K562 (cell line): Measurements from ENCODE around the gene EZH1. TPM values are rescaled to one million over a fixed set of nuclear protein-coding genes. Genes with fewer than 3 reads are reported as not detected.
A peak's percentile ranks its signal among the peaks of the same experiment; 100 is the strongest.

Source experiments
- BCOR ChIP-seq: fragments of 450-650 bp; IDR thresholded peaks from 2 replicates; pipeline ENCODE4 v1.6.1; 2016
- ELF2 ChIP-seq: fragments of 250-450 bp; sonication (Bioruptor Pico); IDR thresholded peaks from 2 replicates; pipeline ENCODE4 v1.5.0; 2021; ENCODE audit warnings: mild to moderate bottlenecking
- FOXP4 ChIP-seq: sonication (generic); formaldehyde crosslinking; IDR thresholded peaks from 2 replicates; pipeline ENCODE4 v1.8.0; 2022; ENCODE audit warnings: mild to moderate bottlenecking, missing genetic modification reagents, borderline replicate concordance
- HDAC2 ChIP-seq: fragments of 450-650 bp; IDR thresholded peaks from 2 replicates; pipeline ENCODE4 v1.6.1; 2016; ENCODE audit warnings: mild to moderate bottlenecking
- HMBOX1 ChIP-seq: sonication (generic); IDR thresholded peaks from 2 replicates; pipeline ENCODE4 v1.6.1; 2016
- IRF1 ChIP-seq: sonication (generic); formaldehyde crosslinking; IDR thresholded peaks from 2 replicates; pipeline ENCODE4 v1.8.0; 2022; ENCODE audit warnings: missing genetic modification reagents, mild to moderate bottlenecking, borderline replicate concordance
- POLR2AphosphoS5 ChIP-seq: IDR thresholded peaks from 2 replicates; pipeline ENCODE4 v1.6.1; 2011; ENCODE audit warnings: mild to moderate bottlenecking, low read depth, low read length, moderate library complexity; ENCODE audit not compliant: control insufficient read depth, insufficient read depth
- RBM17 ChIP-seq: fragments of 200-400 bp; formaldehyde crosslinking; IDR thresholded peaks from 2 replicates; pipeline ENCODE4 v1.6.1; 2017; ENCODE audit warnings: low read depth, mild to moderate bottlenecking, low read length, borderline replicate concordance
- THRAP3 ChIP-seq: fragments of 450-650 bp; IDR thresholded peaks from 2 replicates; pipeline ENCODE4 v1.6.1; 2016; ENCODE audit warnings: mild to moderate bottlenecking, inconsistent platforms, borderline replicate concordance
- TSC22D4 ChIP-seq: fragments of 450-650 bp; IDR thresholded peaks from 2 replicates; pipeline ENCODE4 v1.6.1; 2016; ENCODE audit warnings: missing genetic modification characterization, missing biosample characterization, control low read depth
- U2AF2 ChIP-seq: fragments of 200-400 bp; formaldehyde crosslinking; optimal IDR thresholded peaks from 2 replicates; pipeline ENCODE3; 2017; ENCODE audit warnings: low read depth, mild to moderate bottlenecking, low read length
- ZNF12 ChIP-seq: sonication (generic); formaldehyde crosslinking; IDR thresholded peaks from 2 replicates; pipeline ENCODE4 v1.4.0; 2020; ENCODE audit warnings: mild to moderate bottlenecking, missing genetic modification reagents
- ZNF436 ChIP-seq: fragments of 250-450, 450-650 bp; sonication (Bioruptor Pico); formaldehyde crosslinking; IDR thresholded peaks from 2 replicates; pipeline ENCODE4 v1.7.0; 2020; ENCODE audit warnings: mild to moderate bottlenecking
- ZNF57 ChIP-seq: fragments of 450-650 bp; formaldehyde crosslinking; IDR thresholded peaks from 2 replicates; pipeline ENCODE4 v1.4.0; 2020; ENCODE audit warnings: mild to moderate bottlenecking, moderate library complexity
- ZNF644 ChIP-seq: fragments of 200-800 bp; sonication (Bioruptor generic); IDR thresholded peaks from 2 replicates; pipeline ENCODE4 v1.6.1; 2016; ENCODE audit warnings: low read depth, missing genetic modification characterization, missing compliant biosample characterization
- ZNF668 ChIP-seq: fragments of 250-450 bp; sonication (Bioruptor Pico); IDR thresholded peaks from 2 replicates; pipeline ENCODE4 v1.8.0; 2022; ENCODE audit warnings: mild to moderate bottlenecking, inconsistent platforms
- ZNF76 ChIP-seq: fragments of 250-450 bp; sonication (Bioruptor Pico); IDR thresholded peaks from 2 replicates; pipeline ENCODE4 v1.4.0; 2020; ENCODE audit warnings: mild to moderate bottlenecking, moderate library complexity, borderline replicate concordance
- ZNF780A ChIP-seq: fragments of 250-450 bp; sonication (Bioruptor Pico); IDR thresholded peaks from 2 replicates; pipeline ENCODE4 v1.5.0; 2021; ENCODE audit warnings: mild to moderate bottlenecking
- polyA plus RNA-seq, 8 experiments: library from polyadenylated mRNA; depleted of rRNA in 4 of 8; stranded (reverse) in 5 of 8; unstranded in 3 of 8; fragments of >200 nt; fragmentation: Nextera tagmentation in 2 of 8; fragmentation: Illumina TruSeq in 1 of 8; extraction: Ambion mirVana in 2 of 8; extraction: Trizol in 1 of 8; gene quantifications; 2 replicates each; pipeline versions ENCODE4 v1.2.1 to v1.2.3, GENCODE V29; 2011 to 2014; ENCODE audit warnings: inconsistent platforms in 1 of 8, missing spikeins in 1 of 8
- total RNA-seq, 7 experiments: library from RNA; depleted of rRNA in 6 of 7; stranded (reverse); fragments of >200 nt in 6 of 7; fragmentation: Illumina TruSeq in 2 of 7; extraction: Trizol in 2 of 7; gene quantifications; 2 replicates each; pipeline versions ENCODE4 v1.2.1 to v1.2.3, GENCODE V29; 2011 to 2021; ENCODE audit warnings: low replicate concordance in 1 of 7
- TF ChIP-seq, protein P1 (sequence below): fragments of 250-450 bp; sonication (Bioruptor Pico); IDR thresholded peaks from 2 replicates; pipeline ENCODE4 v1.4.0; 2020

EZH1 gene
- total and polyA plus RNA-seq, 9 of the 15 experiments (the other 6 are each of a cell fraction or from before 2014, with no cell fraction given) = 8.6 to 40.8 (median 22.9) TPM

GRCh38 chr17:42698736-42699414, 46.0 kb downstream of the EZH1 start (continued):
- TF ChIP-seq POLR2AphosphoS5 (peak; percentile 100), HMBOX1 (peak; percentile 83), ZNF644 (tag) (peak; percentile 96), TSC22D4 (tag) (no peak), ZNF436 (CRISPR knock-in tag) (no peak), ZNF76 (CRISPR knock-in tag) (peak; percentile 71; the same call in 1 of the 2 replicates), HDAC2 (peak; percentile 98), BCOR (peak; percentile 95), IRF1 (no peak), ZNF12 (CRISPR knock-in tag) (no peak), U2AF2 (no peak), ZNF57 (CRISPR knock-in tag) (no peak), THRAP3 (no peak; the same call in 1 of the 2 replicates), RBM17 (no peak), ZNF668 (CRISPR knock-in tag) (peak; percentile 84; the same call in 1 of the 2 replicates), ELF2 (CRISPR knock-in tag) (0 out of 2 replicates have a peak, but pooled peaks have one; percentile 32), ZNF780A (CRISPR knock-in tag) (no peak), FOXP4 (no peak)
- TF ChIP-seq, protein P1, sequence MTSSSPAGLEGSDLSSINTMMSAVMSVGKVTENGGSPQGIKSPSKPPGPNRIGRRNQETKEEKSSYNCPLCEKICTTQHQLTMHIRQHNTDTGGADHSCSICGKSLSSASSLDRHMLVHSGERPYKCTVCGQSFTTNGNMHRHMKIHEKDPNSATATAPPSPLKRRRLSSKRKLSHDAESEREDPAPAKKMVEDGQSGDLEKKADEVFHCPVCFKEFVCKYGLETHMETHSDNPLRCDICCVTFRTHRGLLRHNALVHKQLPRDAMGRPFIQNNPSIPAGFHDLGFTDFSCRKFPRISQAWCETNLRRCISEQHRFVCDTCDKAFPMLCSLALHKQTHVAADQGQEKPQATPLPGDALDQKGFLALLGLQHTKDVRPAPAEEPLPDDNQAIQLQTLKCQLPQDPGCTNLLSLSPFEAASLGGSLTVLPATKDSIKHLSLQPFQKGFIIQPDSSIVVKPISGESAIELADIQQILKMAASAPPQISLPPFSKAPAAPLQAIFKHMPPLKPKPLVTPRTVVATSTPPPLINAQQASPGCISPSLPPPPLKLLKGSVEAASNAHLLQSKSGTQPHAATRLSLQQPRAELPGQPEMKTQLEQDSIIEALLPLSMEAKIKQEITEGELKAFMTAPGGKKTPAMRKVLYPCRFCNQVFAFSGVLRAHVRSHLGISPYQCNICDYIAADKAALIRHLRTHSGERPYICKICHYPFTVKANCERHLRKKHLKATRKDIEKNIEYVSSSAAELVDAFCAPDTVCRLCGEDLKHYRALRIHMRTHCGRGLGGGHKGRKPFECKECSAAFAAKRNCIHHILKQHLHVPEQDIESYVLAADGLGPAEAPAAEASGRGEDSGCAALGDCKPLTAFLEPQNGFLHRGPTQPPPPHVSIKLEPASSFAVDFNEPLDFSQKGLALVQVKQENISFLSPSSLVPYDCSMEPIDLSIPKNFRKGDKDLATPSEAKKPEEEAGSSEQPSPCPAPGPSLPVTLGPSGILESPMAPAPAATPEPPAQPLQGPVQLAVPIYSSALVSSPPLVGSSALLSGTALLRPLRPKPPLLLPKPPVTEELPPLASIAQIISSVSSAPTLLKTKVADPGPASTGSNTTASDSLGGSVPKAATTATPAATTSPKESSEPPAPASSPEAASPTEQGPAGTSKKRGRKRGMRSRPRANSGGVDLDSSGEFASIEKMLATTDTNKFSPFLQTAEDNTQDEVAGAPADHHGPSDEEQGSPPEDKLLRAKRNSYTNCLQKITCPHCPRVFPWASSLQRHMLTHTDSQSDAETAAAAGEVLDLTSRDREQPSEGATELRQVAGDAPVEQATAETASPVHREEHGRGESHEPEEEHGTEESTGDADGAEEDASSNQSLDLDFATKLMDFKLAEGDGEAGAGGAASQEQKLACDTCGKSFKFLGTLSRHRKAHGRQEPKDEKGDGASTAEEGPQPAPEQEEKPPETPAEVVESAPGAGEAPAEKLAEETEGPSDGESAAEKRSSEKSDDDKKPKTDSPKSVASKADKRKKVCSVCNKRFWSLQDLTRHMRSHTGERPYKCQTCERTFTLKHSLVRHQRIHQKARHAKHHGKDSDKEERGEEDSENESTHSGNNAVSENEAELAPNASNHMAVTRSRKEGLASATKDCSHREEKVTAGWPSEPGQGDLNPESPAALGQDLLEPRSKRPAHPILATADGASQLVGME (CRISPR knock-in tag) = 0 out of 2 replicates have a peak, but pooled peaks have one; percentile 67
